Measurements from ENCODE around the gene HOXA6.

DNA sequence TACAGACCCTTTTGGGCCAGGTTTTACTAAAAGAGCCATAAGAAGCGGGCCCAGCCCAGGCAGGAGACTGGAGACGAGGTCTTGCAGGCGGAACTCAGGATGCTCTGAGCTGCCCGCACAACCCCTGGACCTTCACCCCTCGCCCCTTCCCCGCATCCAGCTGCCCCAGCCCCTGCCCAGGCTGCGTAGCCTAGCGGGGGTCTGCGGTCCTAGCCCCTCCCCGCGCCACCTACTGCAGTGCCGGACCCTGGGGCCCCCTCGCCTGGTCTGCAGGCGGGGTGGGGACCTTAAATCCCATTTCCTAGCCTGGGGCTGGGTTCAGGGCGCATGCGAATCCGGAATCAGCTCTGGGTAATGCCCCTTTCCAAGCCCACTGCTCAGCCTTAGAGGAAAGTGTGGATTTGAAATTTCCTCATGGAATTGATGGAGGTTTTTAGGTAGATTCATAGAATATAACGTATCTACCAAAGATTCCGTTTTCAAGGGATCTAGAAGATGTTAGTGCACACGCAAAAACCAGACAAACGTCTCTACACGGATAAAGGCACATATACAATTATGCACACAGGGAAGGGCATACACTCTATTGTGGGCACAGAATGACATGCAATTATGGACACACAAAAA, 5.4 kb upstream of the HOXA6 start:
- no peak for TF ChIP-seq CTCF (IDR thresholded peaks at IDR 0.05)
- TF ChIP-seq EP300 (IDR thresholded peaks at IDR 0.05) = no peak

All from esophagus muscularis mucosa (tissue), 3 donors.